NCI-H2227 treated with DMSO at 0.1 percent for 48 hours (cell line): Measurements from ENCODE around the gene TRIM38.
"Not testable (repeated sequence)": the region's sequence is repeated elsewhere in the genome, so short reads cannot be mapped to it uniquely, and the experiment has no call there.

Source experiments
- DNase-seq: peaks from one replicate; lab custom pipeline; 2025; lab: John Stamatoyannopoulos, UW

TRIM38 gene

GRCh38 chr6:25942561-25943147 is 19.9 kb upstream of the TRIM38 start:
- peak; percentile 48 for DNase-seq

GRCh38 chr6:25943887-25944286 is 18.7 kb upstream of the TRIM38 start:
- no peak for DNase-seq

GRCh38 chr6:25944688-25945574 is 17.7 kb upstream of the TRIM38 start:
- no peak for DNase-seq

GRCh38 chr6:25945738-25946137 is 16.9 kb upstream of the TRIM38 start:
- DNase-seq: not testable (repeated sequence)

GRCh38 chr6:25946631-25947030 is 16.0 kb upstream of the TRIM38 start:
- DNase-seq: no peak

- not testable (repeated sequence) for DNase-seq
Measured at GRCh38 chr6:25947492-25947891, 15.1 kb upstream of the TRIM38 start.

- DNase-seq: no peak
Measured at GRCh38 chr6:25949695-25950094, 12.9 kb upstream of the TRIM38 start.

GRCh38 chr6:25950297-25950696 is 12.3 kb upstream of the TRIM38 start:
- no peak for DNase-seq

GRCh38 chr6:25951296-25952032 is 11.1 kb upstream of the TRIM38 start:
- no peak for DNase-seq

GRCh38 chr6:25952535-25952934 is 10.1 kb upstream of the TRIM38 start:
- DNase-seq: no peak

GRCh38 chr6:25953733-25954132 is 8.9 kb upstream of the TRIM38 start:
- DNase-seq: no peak

- DNase-seq: no peak
Measured at GRCh38 chr6:25954756-25955155, 7.8 kb upstream of the TRIM38 start.

- DNase-seq: no peak
Measured at GRCh38 chr6:25956226-25956625, 6.4 kb upstream of the TRIM38 start.

- no peak for DNase-seq
Measured at GRCh38 chr6:25958700-25959162, 3.9 kb upstream of the TRIM38 start.

GRCh38 chr6:25959890-25960536 is 2.6 kb upstream of the TRIM38 start:
- no peak for DNase-seq

- no peak for DNase-seq
Measured at GRCh38 chr6:25960734-25961133, 1.9 kb upstream of the TRIM38 start.

- DNase-seq: peak; percentile 37
Measured at GRCh38 chr6:25961619-25962148, 918 bp upstream of the TRIM38 start.

- no peak for DNase-seq
Measured at GRCh38 chr6:25963426-25964123, 973 bp downstream of the TRIM38 start.

- no peak for DNase-seq
Measured at GRCh38 chr6:25965058-25965457, 2.5 kb downstream of the TRIM38 start.

GRCh38 chr6:25966711-25967110 is 4.1 kb downstream of the TRIM38 start:
- no peak for DNase-seq

- DNase-seq: no peak
Measured at GRCh38 chr6:25968769-25969168, 6.2 kb downstream of the TRIM38 start.
